K562 (cell line): ENCODE measurements around the gene ZNF791. TPM values are rescaled to one million over a fixed set of nuclear protein-coding genes. Genes with fewer than 3 reads are reported as not detected.

Experiments used
- HMGN3 ChIP-seq: IDR thresholded peaks from 2 replicates; pipeline ENCODE4 v1.6.1; 2011; ENCODE audit warnings: borderline replicate concordance, low read depth, mild to moderate bottlenecking, mixed read lengths, low read length; ENCODE audit not compliant: insufficient read length; ENCODE audit errors: extremely low read depth
- NFIC ChIP-seq: fragments of 450-650 bp; IDR thresholded peaks from 2 replicates; pipeline ENCODE4 v1.6.1; 2017; ENCODE audit warnings: mild to moderate bottlenecking, inconsistent platforms
- RNF2 ChIP-seq: sonication (generic); IDR thresholded peaks from 2 replicates; pipeline ENCODE4 v1.6.1; 2016
- ZNF175 ChIP-seq: fragments of 200-800 bp; sonication (Bioruptor generic); IDR thresholded peaks from 2 replicates; pipeline ENCODE4 v1.6.1; 2016; ENCODE audit warnings: low read depth, mild to moderate bottlenecking, missing genetic modification characterization, missing compliant biosample characterization
- ZNF431 ChIP-seq: sonication (generic); formaldehyde crosslinking; IDR thresholded peaks from 2 replicates; pipeline ENCODE4 v1.8.0; 2022; ENCODE audit warnings: mild to moderate bottlenecking, missing genetic modification reagents
- polyA plus RNA-seq, 8 experiments: library from polyadenylated mRNA; depleted of rRNA in 4 of 8; stranded (reverse) in 5 of 8; unstranded in 3 of 8; fragments of >200 nt; fragmentation: Nextera tagmentation in 2 of 8; fragmentation: Illumina TruSeq in 1 of 8; extraction: Ambion mirVana in 2 of 8; extraction: Trizol in 1 of 8; gene quantifications; 2 replicates each; pipeline versions ENCODE4 v1.2.1 to v1.2.3, GENCODE V29; 2011 to 2014; ENCODE audit warnings: inconsistent platforms in 1 of 8, missing spikeins in 1 of 8
- total RNA-seq, 7 experiments: library from RNA; depleted of rRNA in 6 of 7; stranded (reverse); fragments of >200 nt in 6 of 7; fragmentation: Illumina TruSeq in 2 of 7; extraction: Trizol in 2 of 7; gene quantifications; 2 replicates each; pipeline versions ENCODE4 v1.2.1 to v1.2.3, GENCODE V29; 2011 to 2021; ENCODE audit warnings: low replicate concordance in 1 of 7
- TF ChIP-seq, protein P1 (sequence below): fragments of 450-650 bp; IDR thresholded peaks from 2 replicates; pipeline ENCODE4 v1.6.1; 2016; ENCODE audit warnings: mild to moderate bottlenecking, moderate library complexity
- TF ChIP-seq, protein P2 (sequence below), 2 experiments: fragments of 450-650 bp; formaldehyde crosslinking in 1 of 2; IDR thresholded peaks; 2 replicates each; pipeline versions ENCODE4 v1.4.0 to v1.6.1; 2014 to 2020; ENCODE audit warnings: mild to moderate bottlenecking in 2 of 2, borderline replicate concordance in 1 of 2, low read depth in 1 of 2

Gene ZNF791
- total and polyA plus RNA-seq, 9 of the 15 experiments (the other 6 are each of a cell fraction or from before 2014, with no cell fraction given), result 7.8 to 22.7 (median 13.1) TPM

DNA sequence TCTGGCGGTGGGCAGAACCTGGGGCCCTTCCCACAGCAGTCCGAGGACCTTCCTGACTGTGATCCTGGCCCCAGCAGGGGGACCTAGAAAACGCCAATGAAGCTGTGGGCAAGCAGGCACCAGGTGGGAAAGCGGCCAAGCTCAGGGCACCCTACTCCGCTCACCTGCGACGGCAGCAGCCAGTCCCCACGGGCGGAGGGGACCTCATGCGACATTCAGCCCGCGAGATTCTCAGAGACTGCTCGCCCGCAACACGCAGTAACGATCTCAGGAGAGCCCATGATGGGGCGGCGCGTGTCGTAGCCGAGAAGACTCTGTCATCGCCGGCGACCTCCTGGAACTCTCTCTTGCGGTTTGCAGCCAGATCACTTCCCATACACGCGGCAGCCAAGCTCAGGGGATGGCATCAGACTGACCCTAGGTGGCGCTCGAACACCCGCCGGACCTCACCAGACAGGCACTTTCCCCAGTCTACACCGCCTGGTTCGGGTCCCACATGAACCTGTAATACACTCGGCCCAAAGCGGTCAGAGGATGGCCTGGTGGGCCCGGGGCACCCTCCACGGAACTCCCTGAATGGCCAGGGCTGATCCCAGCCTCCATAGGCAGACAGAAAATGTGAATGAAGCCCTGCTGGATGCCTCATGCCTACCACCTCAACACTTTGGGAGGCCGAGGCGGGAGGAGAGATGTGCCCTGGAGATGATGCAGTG, 29.3 kb downstream of the ZNF791 start (continued):
- TF ChIP-seq, protein P1, sequence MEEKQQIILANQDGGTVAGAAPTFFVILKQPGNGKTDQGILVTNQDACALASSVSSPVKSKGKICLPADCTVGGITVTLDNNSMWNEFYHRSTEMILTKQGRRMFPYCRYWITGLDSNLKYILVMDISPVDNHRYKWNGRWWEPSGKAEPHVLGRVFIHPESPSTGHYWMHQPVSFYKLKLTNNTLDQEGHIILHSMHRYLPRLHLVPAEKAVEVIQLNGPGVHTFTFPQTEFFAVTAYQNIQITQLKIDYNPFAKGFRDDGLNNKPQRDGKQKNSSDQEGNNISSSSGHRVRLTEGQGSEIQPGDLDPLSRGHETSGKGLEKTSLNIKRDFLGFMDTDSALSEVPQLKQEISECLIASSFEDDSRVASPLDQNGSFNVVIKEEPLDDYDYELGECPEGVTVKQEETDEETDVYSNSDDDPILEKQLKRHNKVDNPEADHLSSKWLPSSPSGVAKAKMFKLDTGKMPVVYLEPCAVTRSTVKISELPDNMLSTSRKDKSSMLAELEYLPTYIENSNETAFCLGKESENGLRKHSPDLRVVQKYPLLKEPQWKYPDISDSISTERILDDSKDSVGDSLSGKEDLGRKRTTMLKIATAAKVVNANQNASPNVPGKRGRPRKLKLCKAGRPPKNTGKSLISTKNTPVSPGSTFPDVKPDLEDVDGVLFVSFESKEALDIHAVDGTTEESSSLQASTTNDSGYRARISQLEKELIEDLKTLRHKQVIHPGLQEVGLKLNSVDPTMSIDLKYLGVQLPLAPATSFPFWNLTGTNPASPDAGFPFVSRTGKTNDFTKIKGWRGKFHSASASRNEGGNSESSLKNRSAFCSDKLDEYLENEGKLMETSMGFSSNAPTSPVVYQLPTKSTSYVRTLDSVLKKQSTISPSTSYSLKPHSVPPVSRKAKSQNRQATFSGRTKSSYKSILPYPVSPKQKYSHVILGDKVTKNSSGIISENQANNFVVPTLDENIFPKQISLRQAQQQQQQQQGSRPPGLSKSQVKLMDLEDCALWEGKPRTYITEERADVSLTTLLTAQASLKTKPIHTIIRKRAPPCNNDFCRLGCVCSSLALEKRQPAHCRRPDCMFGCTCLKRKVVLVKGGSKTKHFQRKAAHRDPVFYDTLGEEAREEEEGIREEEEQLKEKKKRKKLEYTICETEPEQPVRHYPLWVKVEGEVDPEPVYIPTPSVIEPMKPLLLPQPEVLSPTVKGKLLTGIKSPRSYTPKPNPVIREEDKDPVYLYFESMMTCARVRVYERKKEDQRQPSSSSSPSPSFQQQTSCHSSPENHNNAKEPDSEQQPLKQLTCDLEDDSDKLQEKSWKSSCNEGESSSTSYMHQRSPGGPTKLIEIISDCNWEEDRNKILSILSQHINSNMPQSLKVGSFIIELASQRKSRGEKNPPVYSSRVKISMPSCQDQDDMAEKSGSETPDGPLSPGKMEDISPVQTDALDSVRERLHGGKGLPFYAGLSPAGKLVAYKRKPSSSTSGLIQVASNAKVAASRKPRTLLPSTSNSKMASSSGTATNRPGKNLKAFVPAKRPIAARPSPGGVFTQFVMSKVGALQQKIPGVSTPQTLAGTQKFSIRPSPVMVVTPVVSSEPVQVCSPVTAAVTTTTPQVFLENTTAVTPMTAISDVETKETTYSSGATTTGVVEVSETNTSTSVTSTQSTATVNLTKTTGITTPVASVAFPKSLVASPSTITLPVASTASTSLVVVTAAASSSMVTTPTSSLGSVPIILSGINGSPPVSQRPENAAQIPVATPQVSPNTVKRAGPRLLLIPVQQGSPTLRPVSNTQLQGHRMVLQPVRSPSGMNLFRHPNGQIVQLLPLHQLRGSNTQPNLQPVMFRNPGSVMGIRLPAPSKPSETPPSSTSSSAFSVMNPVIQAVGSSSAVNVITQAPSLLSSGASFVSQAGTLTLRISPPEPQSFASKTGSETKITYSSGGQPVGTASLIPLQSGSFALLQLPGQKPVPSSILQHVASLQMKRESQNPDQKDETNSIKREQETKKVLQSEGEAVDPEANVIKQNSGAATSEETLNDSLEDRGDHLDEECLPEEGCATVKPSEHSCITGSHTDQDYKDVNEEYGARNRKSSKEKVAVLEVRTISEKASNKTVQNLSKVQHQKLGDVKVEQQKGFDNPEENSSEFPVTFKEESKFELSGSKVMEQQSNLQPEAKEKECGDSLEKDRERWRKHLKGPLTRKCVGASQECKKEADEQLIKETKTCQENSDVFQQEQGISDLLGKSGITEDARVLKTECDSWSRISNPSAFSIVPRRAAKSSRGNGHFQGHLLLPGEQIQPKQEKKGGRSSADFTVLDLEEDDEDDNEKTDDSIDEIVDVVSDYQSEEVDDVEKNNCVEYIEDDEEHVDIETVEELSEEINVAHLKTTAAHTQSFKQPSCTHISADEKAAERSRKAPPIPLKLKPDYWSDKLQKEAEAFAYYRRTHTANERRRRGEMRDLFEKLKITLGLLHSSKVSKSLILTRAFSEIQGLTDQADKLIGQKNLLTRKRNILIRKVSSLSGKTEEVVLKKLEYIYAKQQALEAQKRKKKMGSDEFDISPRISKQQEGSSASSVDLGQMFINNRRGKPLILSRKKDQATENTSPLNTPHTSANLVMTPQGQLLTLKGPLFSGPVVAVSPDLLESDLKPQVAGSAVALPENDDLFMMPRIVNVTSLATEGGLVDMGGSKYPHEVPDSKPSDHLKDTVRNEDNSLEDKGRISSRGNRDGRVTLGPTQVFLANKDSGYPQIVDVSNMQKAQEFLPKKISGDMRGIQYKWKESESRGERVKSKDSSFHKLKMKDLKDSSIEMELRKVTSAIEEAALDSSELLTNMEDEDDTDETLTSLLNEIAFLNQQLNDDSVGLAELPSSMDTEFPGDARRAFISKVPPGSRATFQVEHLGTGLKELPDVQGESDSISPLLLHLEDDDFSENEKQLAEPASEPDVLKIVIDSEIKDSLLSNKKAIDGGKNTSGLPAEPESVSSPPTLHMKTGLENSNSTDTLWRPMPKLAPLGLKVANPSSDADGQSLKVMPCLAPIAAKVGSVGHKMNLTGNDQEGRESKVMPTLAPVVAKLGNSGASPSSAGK, result peak; percentile 73
- TF ChIP-seq ZNF175 (no peak), HMGN3 (peak; percentile 27), RNF2 (0 out of 2 replicates have a peak, but pooled peaks have one; percentile 24), ZNF431 (CRISPR knock-in tag) (no peak), NFIC (peak; percentile 20; the same call in 1 of the 2 replicates)
- TF ChIP-seq, protein P2, sequence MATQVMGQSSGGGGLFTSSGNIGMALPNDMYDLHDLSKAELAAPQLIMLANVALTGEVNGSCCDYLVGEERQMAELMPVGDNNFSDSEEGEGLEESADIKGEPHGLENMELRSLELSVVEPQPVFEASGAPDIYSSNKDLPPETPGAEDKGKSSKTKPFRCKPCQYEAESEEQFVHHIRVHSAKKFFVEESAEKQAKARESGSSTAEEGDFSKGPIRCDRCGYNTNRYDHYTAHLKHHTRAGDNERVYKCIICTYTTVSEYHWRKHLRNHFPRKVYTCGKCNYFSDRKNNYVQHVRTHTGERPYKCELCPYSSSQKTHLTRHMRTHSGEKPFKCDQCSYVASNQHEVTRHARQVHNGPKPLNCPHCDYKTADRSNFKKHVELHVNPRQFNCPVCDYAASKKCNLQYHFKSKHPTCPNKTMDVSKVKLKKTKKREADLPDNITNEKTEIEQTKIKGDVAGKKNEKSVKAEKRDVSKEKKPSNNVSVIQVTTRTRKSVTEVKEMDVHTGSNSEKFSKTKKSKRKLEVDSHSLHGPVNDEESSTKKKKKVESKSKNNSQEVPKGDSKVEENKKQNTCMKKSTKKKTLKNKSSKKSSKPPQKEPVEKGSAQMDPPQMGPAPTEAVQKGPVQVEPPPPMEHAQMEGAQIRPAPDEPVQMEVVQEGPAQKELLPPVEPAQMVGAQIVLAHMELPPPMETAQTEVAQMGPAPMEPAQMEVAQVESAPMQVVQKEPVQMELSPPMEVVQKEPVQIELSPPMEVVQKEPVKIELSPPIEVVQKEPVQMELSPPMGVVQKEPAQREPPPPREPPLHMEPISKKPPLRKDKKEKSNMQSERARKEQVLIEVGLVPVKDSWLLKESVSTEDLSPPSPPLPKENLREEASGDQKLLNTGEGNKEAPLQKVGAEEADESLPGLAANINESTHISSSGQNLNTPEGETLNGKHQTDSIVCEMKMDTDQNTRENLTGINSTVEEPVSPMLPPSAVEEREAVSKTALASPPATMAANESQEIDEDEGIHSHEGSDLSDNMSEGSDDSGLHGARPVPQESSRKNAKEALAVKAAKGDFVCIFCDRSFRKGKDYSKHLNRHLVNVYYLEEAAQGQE (IDR thresholded peaks at IDR 0.05; ENCODE audit: borderline replicate concordance), result peak; percentile 42; the same call in 1 of the 2 replicates
- TF ChIP-seq, protein P2 (CRISPR knock-in tag; IDR thresholded peaks at IDR 0.05; ENCODE audit: low read depth), result no peak
